Measurements from ENCODE around the gene FCGR3B. TPM values are rescaled to one million over a fixed set of nuclear protein-coding genes. Genes with fewer than 3 reads are reported as not detected.
"Not testable (repeated sequence)": the region's sequence is repeated elsewhere in the genome, so short reads cannot be mapped to it uniquely, and the experiment has no call there.

Gene FCGR3B
- total RNA-seq: under 1 TPM in 1 of 2 experiments, not detected in 1; 0.37 TPM

DNA sequence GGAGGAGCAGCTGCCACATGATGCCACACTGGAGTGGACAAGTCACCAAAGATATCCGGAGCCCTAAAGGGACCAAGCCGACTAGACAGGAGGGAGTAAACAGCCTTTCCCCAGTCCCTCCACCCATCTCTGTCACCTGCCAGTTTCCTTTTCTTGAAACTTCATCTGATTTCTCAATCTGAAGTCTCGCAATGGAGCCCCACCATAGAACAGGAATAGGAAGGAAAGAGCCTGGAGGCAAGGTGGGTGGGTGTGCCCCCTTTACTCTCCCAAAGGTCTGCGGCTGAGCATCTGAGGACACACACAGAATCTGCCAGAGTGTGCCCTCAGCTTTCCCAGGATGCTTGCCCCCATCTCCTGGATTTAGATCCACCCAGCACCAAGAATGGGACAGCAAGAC, at the start of gene FCGR3B:
FCGR3B (minus strand) TSS at position 101 of the 400 bp plus-strand sequence; CDS start at position 19, 82 bp downstream.
- Mint-ChIP-seq H3K9me3 (ENCODE audit: low read depth) (no peaks in the 10 kb centered on the region), H3K27me3 (no peaks in the 10 kb centered on the region), H3K36me3 (peaks cover 2% of the 10 kb centered on the region), H3K27ac (no peak within 1 kb of the TSS), H3K4me3 (no peak within 1 kb of the TSS), H3K4me1 (peaks cover 12% of the 10 kb centered on the region)
- CTCF ChIA-PET: no interaction called here
- ATAC-seq (no peak), DNase-seq (no peak)

DNA sequence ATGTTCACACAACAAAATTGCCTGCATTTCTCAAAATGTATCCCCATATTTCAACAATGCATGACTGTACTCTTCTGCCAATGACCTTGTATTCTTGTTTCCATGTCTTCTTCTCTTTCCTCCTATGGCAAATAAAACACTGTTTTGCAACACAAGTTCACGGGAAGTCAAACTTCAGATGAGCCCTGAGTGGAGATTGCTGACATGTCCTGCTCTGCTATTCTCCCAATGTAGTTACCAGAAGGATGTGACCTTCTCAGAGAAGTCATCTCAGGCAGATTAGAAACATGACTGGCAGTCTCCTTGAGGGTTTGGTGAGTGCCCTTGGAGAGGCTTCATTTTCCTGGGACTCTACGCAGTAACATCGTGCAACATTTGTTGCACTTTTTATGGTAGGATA, 47.5 kb upstream of the FCGR3B start:
- peaks cover 2% of the 10 kb centered on the region for H3K4me1 Mint-ChIP-seq
- ATAC-seq (no peak), DNase-seq (no peak)
- no peak overlapping the region for H3K4me3 Mint-ChIP-seq
- H3K27ac Mint-ChIP-seq: no peak overlapping the region
- H3K36me3 Mint-ChIP-seq: no peaks in the 10 kb centered on the region
- H3K27me3 Mint-ChIP-seq: peaks cover 26% of the 10 kb centered on the region
- CTCF ChIA-PET: no interaction called here
- H3K9me3 Mint-ChIP-seq (ENCODE audit: low read depth): no peaks in the 10 kb centered on the region

DNA sequence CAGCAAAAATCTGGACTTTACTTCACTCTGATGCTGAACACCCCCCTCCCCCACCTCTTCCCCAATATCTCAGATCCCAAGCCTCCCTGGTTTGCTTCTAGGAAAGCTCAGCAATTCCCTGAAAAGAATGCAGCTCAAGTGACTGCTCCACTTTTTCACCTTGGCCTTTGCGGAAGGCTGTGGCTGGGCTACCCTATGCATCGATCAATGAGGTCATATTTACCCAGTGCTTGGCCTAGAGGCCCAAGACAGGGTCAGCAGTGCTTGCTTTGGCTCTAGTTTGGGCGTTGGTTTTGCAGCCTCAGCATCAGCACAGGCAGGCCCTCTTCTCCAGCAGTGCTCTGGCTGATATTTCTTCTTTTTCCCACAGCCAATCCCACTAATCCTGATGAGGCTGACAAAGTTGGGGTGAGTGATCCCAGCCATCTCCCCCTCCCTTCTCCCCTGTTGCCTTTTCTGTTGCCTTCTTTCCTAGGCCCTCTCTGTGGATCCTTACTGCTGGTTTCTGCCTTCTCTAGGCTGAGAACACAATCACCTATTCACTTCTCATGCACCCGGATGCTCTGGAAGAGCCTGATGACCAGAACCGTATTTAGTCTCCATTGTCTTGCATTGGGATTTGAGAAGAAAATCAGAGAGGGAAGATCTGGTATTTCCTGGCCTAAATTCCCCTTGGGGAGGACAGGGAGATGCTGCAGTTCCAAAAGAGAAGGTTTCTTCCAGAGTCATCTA, 46.1 kb upstream of the FCGR3B start:
- ATAC-seq (no peak), DNase-seq (no peak)
- Mint-ChIP-seq H3K27ac (no peak overlapping the region), H3K9me3 (ENCODE audit: low read depth) (no peaks in the 10 kb centered on the region), H3K36me3 (no peaks in the 10 kb centered on the region), H3K4me1 (peaks cover 7% of the 10 kb centered on the region), H3K27me3 (peaks cover 14% of the 10 kb centered on the region), H3K4me3 (no peak overlapping the region)
- CTCF ChIA-PET: interaction anchor here (0.6 kb wide), 1 partner anchor 365 kb away, joined by 3 read pairs; no protein-coding TSS in a partner anchor

DNA sequence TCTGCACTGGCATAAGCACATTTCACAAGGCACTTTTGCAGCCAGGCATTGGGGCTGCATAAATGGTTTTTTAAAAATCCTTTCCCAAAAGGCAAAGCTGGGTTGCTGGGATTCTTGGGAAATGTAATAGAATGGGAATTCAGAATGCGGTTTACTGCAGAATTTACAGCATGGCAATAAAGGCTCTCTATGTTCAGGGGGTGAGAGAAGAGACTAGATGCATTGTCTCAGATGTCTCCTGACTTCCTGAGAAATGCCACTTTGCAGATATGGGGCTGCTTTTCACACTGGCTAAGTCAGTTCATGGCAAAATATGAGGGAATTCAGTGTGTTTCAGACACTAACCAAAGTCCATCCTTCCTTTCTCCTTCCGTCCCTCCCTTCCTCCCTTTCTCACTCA, 45.5 kb upstream of the FCGR3B start:
- Mint-ChIP-seq H3K27me3 (peaks cover 9% of the 10 kb centered on the region), H3K4me1 (peaks cover 10% of the 10 kb centered on the region), H3K9me3 (ENCODE audit: low read depth) (no peaks in the 10 kb centered on the region), H3K4me3 (no peak overlapping the region), H3K36me3 (no peaks in the 10 kb centered on the region), H3K27ac (no peak overlapping the region)
- CTCF ChIA-PET: no interaction called here
- DNase-seq (no peak), ATAC-seq (no peak)

DNA sequence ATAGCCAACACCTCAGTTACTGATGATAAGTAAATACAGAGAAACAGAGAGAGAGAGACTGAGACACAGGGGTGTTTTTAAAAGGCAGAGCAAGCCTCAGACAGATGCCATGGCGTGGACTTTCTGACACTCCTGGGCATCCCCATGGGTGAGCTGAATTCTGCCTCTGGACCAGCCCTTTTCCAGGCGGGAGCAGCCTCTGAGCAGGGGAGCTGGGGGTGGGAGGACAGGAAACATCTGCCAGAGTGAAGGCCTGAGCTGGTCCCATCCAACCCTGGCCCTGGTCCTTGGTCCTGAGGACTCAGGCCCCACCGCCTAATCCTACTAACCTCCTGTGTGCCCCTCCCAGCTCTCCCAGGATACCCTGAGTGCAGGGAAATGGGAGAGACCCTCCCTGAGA, 43.9 kb upstream of the FCGR3B start:
- H3K27ac Mint-ChIP-seq; CTCF ChIA-PET; ATAC-seq; H3K9me3 Mint-ChIP-seq (ENCODE audit: low read depth); H3K27me3 Mint-ChIP-seq; H3K36me3 Mint-ChIP-seq; H3K4me3 Mint-ChIP-seq; DNase-seq: not testable (repeated sequence)
- peaks cover 12% of the 10 kb centered on the region for H3K4me1 Mint-ChIP-seq

DNA sequence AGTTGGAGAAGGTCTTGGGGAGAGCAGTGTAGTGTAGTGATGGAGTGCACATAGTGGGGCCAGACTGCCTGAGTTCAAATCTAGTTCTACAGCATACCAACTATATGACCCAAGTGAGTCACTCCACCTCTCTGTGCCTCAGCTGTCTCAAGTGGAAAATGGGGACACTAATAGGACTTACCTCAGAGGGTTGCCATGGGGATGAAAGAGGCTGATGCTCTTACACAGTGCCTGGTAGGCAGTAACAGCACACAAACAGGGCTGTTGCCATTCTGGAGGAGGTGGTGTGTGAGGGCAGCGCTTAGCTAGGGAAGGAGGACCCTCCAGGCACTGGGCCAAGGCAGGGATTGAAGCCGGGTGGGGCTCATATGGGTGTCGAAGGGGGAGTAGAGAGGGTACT, 43.5 kb upstream of the FCGR3B start:
- peaks cover 12% of the 10 kb centered on the region for H3K4me1 Mint-ChIP-seq
- DNase-seq; H3K9me3 Mint-ChIP-seq (ENCODE audit: low read depth); H3K27ac Mint-ChIP-seq; H3K36me3 Mint-ChIP-seq; CTCF ChIA-PET; ATAC-seq; H3K4me3 Mint-ChIP-seq; H3K27me3 Mint-ChIP-seq: not testable (repeated sequence)

DNA sequence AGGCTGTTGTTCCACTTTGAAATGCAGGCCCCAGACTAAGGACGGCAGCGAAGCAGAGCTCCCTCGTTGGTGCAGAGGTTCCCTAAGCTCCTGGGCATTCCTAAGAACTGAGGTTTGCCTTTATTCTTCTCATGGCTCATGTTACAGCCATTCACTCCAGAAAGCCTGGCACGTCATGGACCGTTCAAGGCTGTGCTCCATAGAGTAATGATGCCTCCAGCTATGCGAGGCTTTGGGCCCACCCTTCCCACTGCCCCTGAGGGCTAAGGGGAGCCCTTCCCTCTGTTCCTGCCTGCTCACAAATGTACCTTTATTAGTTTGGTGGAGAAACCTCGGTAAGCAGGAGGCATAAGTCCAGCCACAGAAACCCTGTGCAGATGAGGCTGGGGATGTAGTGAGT, 42.5 kb upstream of the FCGR3B start:
- H3K36me3 Mint-ChIP-seq; H3K27me3 Mint-ChIP-seq; H3K4me3 Mint-ChIP-seq; DNase-seq; CTCF ChIA-PET; ATAC-seq; H3K9me3 Mint-ChIP-seq (ENCODE audit: low read depth); H3K27ac Mint-ChIP-seq: not testable (repeated sequence)
- H3K4me1 Mint-ChIP-seq: peaks cover 12% of the 10 kb centered on the region

DNA sequence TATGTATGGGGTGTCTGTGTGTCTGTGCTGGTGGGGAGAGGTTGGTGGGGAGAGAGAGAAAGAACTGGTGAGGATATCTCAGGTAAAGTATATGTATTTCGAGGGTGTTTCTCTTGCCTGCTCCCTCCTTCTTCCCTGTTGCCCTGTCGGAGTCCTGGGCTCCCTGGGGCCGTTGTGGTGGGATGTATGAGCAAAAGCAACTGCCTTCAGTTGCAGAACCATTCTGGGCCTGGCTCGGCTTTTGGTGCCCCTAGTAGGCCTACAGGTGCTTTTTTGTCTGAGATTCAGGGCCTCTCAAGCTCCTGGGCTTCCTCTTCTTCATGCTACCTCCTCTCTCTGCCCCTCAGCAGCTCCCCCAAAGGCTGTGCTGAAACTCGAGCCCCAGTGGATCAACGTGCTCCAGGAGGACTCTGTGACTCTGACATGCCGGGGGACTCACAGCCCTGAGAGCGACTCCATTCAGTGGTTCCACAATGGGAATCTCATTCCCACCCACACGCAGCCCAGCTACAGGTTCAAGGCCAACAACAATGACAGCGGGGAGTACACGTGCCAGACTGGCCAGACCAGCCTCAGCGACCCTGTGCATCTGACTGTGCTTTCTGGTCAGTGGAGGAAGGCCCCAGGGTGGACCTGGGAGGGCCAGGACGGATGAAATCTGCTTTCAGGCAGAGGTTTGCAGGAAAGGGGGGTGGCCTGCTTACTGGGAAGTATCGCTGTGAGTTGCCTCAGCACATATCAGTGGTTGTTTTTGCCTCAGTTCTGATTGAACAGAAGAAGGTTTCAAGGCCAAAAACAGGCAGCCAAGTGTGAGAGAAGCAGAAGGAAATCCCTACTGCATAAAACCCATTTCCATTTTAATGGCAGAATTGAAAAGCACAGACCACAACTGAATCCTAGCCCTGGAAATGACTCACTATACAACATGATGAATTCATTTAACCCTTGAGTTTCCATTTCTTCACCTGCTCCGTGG, 40.4 kb upstream of the FCGR3B start:
- H3K9me3 Mint-ChIP-seq (ENCODE audit: low read depth); DNase-seq; CTCF ChIA-PET; H3K27me3 Mint-ChIP-seq; H3K4me3 Mint-ChIP-seq; H3K36me3 Mint-ChIP-seq; H3K27ac Mint-ChIP-seq: not testable (repeated sequence)
- peaks cover 12% of the 10 kb centered on the region for H3K4me1 Mint-ChIP-seq
- peak; percentile 47 for ATAC-seq

DNA sequence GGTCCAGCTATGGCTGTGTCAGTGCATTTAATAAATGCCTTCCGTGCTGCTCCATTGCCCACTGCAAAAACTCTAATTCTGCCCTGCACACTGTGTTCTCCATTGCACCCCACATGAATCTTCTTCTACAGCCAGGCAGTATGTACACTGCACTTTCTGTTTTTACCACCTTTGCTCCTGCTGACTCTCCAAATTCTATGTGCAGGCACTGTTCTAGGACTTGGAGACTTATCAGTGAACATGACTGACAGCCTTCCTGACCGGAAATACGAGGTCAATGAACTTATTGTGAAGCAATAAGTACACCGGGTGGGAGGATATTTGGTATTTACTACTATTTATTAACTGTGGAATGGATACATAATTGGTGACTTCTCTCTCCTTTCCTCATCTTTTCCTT, 33.7 kb upstream of the FCGR3B start:
- ATAC-seq; H3K27me3 Mint-ChIP-seq; H3K27ac Mint-ChIP-seq; H3K36me3 Mint-ChIP-seq; DNase-seq; H3K4me3 Mint-ChIP-seq; H3K4me1 Mint-ChIP-seq; CTCF ChIA-PET; H3K9me3 Mint-ChIP-seq (ENCODE audit: low read depth): not testable (repeated sequence)

DNA sequence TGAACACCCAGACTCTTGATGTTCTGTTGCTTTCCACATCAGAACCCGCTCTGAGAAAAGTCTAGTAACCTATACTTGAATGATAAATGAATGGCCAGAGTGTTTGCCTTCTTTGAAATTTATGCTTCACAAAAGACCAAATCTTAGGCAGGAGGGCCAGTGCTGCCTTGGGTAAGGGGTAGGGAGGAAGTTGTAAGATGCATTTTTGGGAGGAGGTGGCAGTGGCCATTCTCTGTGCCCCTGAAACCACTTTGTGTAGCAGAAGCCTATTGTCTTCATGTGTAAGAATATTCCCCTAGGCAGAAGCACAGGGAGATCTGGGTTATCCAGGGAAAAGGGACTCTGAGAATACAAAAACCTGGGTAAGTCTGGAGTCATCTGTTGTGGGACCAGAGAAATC, 32.6 kb upstream of the FCGR3B start:
- DNase-seq; H3K9me3 Mint-ChIP-seq (ENCODE audit: low read depth); H3K36me3 Mint-ChIP-seq; H3K4me1 Mint-ChIP-seq; H3K27ac Mint-ChIP-seq; H3K27me3 Mint-ChIP-seq; ATAC-seq; CTCF ChIA-PET; H3K4me3 Mint-ChIP-seq: not testable (repeated sequence)

DNA sequence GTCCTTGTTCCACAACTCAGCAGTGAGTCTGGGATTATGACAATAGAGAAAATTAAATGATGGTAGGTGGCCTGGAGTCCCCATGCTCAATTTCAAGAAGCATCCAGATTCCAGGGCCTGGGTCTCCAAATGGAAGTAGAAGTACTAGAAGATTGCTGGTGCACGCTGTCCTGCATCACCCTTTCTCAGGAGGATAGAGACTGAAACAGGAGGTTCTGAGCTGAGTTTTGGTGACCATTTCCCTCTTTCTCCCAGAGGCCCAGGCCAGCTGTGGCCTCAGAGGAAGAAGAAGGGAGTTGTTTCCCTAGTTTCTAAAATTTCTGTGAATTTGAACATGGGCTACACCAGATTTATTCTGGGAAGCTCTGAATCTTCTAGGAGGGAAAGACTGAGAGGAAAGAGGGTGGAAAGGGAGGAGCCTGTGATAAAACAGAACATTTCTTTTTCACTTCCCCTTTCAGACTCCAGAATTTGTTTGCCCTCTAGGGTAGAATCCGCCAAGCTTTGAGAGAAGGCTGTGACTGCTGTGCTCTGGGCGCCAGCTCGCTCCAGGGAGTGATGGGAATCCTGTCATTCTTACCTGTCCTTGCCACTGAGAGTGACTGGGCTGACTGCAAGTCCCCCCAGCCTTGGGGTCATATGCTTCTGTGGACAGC, 31.8 kb upstream of the FCGR3B start, which contains the start of gene FCGR2B:
FCGR2B (plus strand) TSS at position 460 of the 656 bp plus-strand sequence; CDS start at position 559, 99 bp downstream.
- CTCF ChIA-PET; DNase-seq; ATAC-seq; H3K36me3 Mint-ChIP-seq; H3K4me1 Mint-ChIP-seq; H3K27ac Mint-ChIP-seq; H3K4me3 Mint-ChIP-seq; H3K27me3 Mint-ChIP-seq; H3K9me3 Mint-ChIP-seq (ENCODE audit: low read depth): not testable (repeated sequence)

DNA sequence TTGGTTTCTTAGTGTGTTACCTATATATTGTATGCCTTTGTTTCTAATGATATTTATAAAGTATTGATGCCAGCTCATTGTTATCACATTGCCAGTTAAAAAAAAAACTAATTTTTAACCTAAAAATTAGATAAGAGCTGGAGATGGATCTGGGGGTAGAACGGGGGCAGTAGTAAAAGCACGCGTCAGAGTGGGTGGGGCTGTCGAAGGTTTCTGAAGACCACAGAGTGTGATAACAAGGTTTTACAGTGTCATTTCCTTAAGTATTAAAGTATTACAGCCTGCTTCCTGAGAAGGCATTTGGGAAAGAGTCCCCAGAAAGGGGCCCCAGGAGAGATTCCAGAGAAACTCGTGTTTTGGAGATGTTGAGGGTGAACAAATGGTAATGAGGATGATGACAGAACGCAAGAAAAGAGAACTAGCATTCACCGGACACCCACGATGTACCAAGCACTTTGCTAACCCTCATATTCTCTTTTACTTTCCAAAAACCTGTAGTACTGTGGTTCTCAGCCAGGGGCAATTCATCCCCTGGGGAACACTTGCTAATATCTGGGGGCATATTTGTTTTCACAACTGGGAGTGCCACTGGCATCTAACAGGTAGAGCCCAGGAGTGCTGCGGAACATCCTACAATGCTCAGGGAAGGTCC, 30.8 kb upstream of the FCGR3B start:
- H3K27me3 Mint-ChIP-seq; CTCF ChIA-PET; H3K27ac Mint-ChIP-seq; DNase-seq; H3K36me3 Mint-ChIP-seq; H3K9me3 Mint-ChIP-seq (ENCODE audit: low read depth); H3K4me1 Mint-ChIP-seq; H3K4me3 Mint-ChIP-seq: not testable (repeated sequence)
- peak; percentile 30 for ATAC-seq

DNA sequence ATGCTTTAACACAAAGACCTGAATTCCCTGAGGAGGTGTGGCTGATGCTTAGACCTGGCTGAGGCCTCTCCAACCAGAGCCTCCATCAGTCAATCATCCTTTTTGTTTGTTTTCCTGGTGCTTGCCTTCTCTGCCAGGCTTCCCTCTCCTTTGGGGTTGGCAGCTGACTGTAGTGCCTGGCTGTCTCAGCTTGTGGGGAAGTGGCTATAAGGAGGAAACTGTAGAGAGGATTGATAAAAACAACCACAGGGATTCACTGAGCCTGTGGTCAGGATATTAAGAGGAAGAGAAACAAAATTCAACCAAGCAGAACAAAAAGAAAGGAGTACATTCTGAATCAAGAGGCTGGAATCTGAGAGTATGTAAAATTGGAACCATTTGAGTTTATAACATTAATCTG, 27.5 kb upstream of the FCGR3B start:
- H3K27me3 Mint-ChIP-seq; H3K4me1 Mint-ChIP-seq; H3K36me3 Mint-ChIP-seq; ATAC-seq; CTCF ChIA-PET; H3K9me3 Mint-ChIP-seq (ENCODE audit: low read depth); H3K27ac Mint-ChIP-seq; DNase-seq; H3K4me3 Mint-ChIP-seq: not testable (repeated sequence)

Measured in activated CD8-positive, alpha-beta memory T cell treated with anti-CD3 and anti-CD28 coated beads, Interleukin-2, amount 10 ng/mL, durations not matched to agents 7 days and 5 days (primary cell).